A549 (cell line): Measurements from ENCODE around the gene USP17L24.
"Not testable (repeated sequence)": the region's sequence is repeated elsewhere in the genome, so short reads cannot be mapped to it uniquely, and the experiment has no call there.

Experiments
- POLR2A ChIP-seq: IDR thresholded peaks from 2 replicates; pipeline ENCODE4 v1.6.1; 2012; ENCODE audit warnings: mild to moderate bottlenecking, low read length
- SMC3 ChIP-seq: fragments of >200 bp; sonication (Bioruptor Twin); formaldehyde crosslinking; IDR thresholded peaks from 3 replicates; pipeline ENCODE4 v1.6.1; 2018; ENCODE audit warnings: inconsistent platforms
- TP53 ChIP-seq: fragments of 250-450 bp; sonication (Bioruptor Pico); IDR thresholded peaks from 2 replicates; pipeline ENCODE4 v1.5.0; 2021; ENCODE audit warnings: mild to moderate bottlenecking, moderate library complexity
- TF ChIP-seq, protein P1 (sequence below): fragments of >200 bp; sonication (Bioruptor Twin); formaldehyde crosslinking; IDR thresholded peaks from 3 replicates; pipeline ENCODE4 v1.5.1; 2016

DNA sequence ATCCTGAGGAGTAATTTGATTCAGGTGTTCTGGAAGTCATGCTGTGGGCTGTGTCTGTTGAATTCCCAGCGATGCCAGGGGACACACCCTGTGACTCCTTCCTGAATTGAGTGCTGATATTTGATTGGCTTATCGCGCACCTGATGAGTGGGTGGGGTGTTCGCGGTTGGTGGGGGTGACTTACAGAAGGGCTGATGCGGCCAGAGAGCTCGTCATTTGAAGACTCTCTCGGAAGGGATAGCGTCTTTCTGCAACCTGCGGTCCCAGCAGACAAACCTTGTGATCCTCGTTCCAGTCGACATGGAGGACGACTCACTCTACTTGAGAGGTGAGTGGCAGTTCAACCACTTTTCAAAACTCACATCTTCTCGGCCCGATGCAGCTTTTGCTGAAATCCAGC is at the start of gene USP17L24:
- not testable (repeated sequence) for TF ChIP-seq TP53 (CRISPR knock-in tag); POLR2A; SMC3
- TF ChIP-seq, protein P1, sequence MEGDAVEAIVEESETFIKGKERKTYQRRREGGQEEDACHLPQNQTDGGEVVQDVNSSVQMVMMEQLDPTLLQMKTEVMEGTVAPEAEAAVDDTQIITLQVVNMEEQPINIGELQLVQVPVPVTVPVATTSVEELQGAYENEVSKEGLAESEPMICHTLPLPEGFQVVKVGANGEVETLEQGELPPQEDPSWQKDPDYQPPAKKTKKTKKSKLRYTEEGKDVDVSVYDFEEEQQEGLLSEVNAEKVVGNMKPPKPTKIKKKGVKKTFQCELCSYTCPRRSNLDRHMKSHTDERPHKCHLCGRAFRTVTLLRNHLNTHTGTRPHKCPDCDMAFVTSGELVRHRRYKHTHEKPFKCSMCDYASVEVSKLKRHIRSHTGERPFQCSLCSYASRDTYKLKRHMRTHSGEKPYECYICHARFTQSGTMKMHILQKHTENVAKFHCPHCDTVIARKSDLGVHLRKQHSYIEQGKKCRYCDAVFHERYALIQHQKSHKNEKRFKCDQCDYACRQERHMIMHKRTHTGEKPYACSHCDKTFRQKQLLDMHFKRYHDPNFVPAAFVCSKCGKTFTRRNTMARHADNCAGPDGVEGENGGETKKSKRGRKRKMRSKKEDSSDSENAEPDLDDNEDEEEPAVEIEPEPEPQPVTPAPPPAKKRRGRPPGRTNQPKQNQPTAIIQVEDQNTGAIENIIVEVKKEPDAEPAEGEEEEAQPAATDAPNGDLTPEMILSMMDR, result not testable (repeated sequence)
